NCI-H1105 treated with DMSO at 0.1 percent for 48 hours (cell line): Measurements from ENCODE around the gene RBM33.

Source experiments
- DNase-seq: peaks from one replicate; lab custom pipeline; 2025; lab: John Stamatoyannopoulos, UW

Gene RBM33

DNA sequence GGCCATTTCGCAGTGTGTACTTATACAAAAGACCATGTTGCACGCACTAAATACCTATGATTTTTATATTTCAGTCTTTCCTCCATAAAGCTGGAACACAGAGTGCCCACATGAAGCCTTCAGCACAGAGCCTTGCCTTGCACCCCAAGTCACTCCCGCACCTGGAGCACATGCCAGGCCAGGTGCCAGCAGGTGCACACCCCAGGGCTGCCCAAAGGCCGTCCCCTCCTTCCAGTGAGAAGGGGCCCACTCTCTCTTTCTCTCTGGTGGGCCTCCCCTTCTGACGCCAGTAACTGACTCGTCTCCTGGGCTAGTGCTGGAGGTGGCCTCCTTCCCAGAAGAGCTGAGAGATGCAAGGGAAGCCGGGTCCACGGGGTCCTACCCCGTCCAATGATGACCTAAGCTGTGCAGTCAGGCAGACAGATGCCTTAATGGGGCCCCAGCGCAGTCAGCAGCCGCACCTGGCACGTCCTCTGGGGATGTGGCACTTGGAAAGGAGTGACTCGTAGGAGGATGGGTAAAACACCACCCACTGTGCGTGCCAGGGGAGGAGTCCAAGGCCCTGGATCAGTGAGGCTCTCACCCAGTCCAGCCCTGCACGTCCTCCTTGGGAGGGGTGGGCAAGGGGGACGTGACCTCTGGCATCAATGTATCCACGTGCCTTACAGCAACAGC lies 185.5 kb downstream of the RBM33 start:
- DNase-seq, result no peak
